ENCODE measurements around the gene SNAI3. TPM values are rescaled to one million over a fixed set of nuclear protein-coding genes. Genes with fewer than 3 reads are reported as not detected.

Gene SNAI3
- total RNA-seq (1.5 TPM), polyA plus RNA-seq (2.9 TPM)
- long read RNA-seq, donor 1 = 0 reads
- long read RNA-seq, donor 2 = 0 reads
- long read RNA-seq, donor 3 = 0 reads
- long read RNA-seq, donor 4 = 0 reads
- long read RNA-seq, donor 5, partial matches to known transcripts = 0 of 4 reads
- long read RNA-seq, donor 5, other reads (novel, unspliced or antisense) = 0 of 4 reads
- long read RNA-seq, donor 6 = 0 reads
- long read RNA-seq, donor 7 = 0 reads
- long read RNA-seq, donor 8 = 0 reads
- long read RNA-seq, donor 9, partial matches to known transcripts = 0 of 1 reads
- long read RNA-seq, donor 9, other reads (novel, unspliced or antisense) = 0 of 1 reads
- long read RNA-seq, donor 10 = 0 reads

- 14% methylated on average over 65 of the region's 65 CpGs for WGBS
- H3K27ac ChIP-seq (ENCODE audit: low read depth in 1 of 2, low read length in 1 of 2) = peak within 1 kb of the TSS in 1 of 2 donors; percentile 15
- H3K27me3 ChIP-seq (ENCODE audit: control insufficient read depth in 2 of 2, insufficient read depth in 1 of 2, low read length in 1 of 2) = peaks cover 19 to 63% of the 10 kb centered on the region in 2 donors
- no peaks in the 10 kb centered on the region for H3K36me3 ChIP-seq (ENCODE audit: control insufficient read depth in 2 of 2, insufficient read depth in 2 of 2, low read length in 1 of 2)
- peak in 5 of 9 donors; percentile 59 to 88 (median 77) for DNase-seq (ENCODE audit: low read depth in 6 of 9, low spot score in 9 of 9)
- H3K9me3 ChIP-seq (ENCODE audit: control insufficient read depth in 2 of 2, insufficient read depth in 1 of 2, low read length in 1 of 2) = no peaks in the 10 kb centered on the region
- peaks cover 20 to 54% of the 10 kb centered on the region in 2 donors for H3K4me1 ChIP-seq (ENCODE audit: control insufficient read depth in 2 of 2, insufficient read depth in 2 of 2, low read length in 2 of 2)
- H3K4me3 ChIP-seq (ENCODE audit: low read length in 2 of 2) = peak within 1 kb of the TSS; percentile 53 to 58
These were observed at the start of gene SNAI3 for GRCh38 chr16:88686439-88687253. Gene SNAI3 (minus strand): TSS chr16:88686507. CDS start chr16:88686406, 101 bp downstream.

GRCh38 chr16:88736088-88736487, 49.8 kb upstream of the SNAI3 start:
- Histone ChIP-seq H3K27ac (ENCODE audit: low read depth in 1 of 2, low read length in 1 of 2) (no peak overlapping the region), H3K9me3 (ENCODE audit: control insufficient read depth in 2 of 2, insufficient read depth in 1 of 2, low read length in 1 of 2) (peaks cover 0 to 1% of the 10 kb centered on the region in 2 donors), H3K4me1 (ENCODE audit: control insufficient read depth in 2 of 2, insufficient read depth in 2 of 2, low read length in 2 of 2) (peaks cover 7 to 11% of the 10 kb centered on the region in 2 donors), H3K27me3 (ENCODE audit: control insufficient read depth in 2 of 2, insufficient read depth in 1 of 2, low read length in 1 of 2) (no peaks in the 10 kb centered on the region), H3K36me3 (ENCODE audit: control insufficient read depth in 2 of 2, insufficient read depth in 2 of 2, low read length in 1 of 2) (peaks cover 24 to 68% of the 10 kb centered on the region in 2 donors), H3K4me3 (ENCODE audit: low read length in 2 of 2) (no peak overlapping the region)
- over 99% methylated on average over 21 of the region's 21 CpGs for WGBS
- DNase-seq (ENCODE audit: low read depth in 6 of 9, low spot score in 9 of 9) = no peak

GRCh38 chr16:88735616-88736015, 49.3 kb upstream of the SNAI3 start:
- Histone ChIP-seq H3K4me3 (ENCODE audit: low read length in 2 of 2) (no peak overlapping the region), H3K36me3 (ENCODE audit: control insufficient read depth in 2 of 2, insufficient read depth in 2 of 2, low read length in 1 of 2) (peaks cover 21 to 68% of the 10 kb centered on the region in 2 donors), H3K27ac (ENCODE audit: low read depth in 1 of 2, low read length in 1 of 2) (no peak overlapping the region), H3K4me1 (ENCODE audit: control insufficient read depth in 2 of 2, insufficient read depth in 2 of 2, low read length in 2 of 2) (peaks cover 7 to 11% of the 10 kb centered on the region in 2 donors), H3K27me3 (ENCODE audit: control insufficient read depth in 2 of 2, insufficient read depth in 1 of 2, low read length in 1 of 2) (no peaks in the 10 kb centered on the region), H3K9me3 (ENCODE audit: control insufficient read depth in 2 of 2, insufficient read depth in 1 of 2, low read length in 1 of 2) (peaks cover 0 to 1% of the 10 kb centered on the region in 2 donors)
- DNase-seq (ENCODE audit: low read depth in 6 of 9, low spot score in 9 of 9) = no peak
- 97% methylated on average over 10 of the region's 10 CpGs for WGBS

- H3K27me3 ChIP-seq (ENCODE audit: control insufficient read depth in 2 of 2, insufficient read depth in 1 of 2, low read length in 1 of 2) = no peaks in the 10 kb centered on the region
- WGBS = over 99% methylated on average over 16 of the region's 16 CpGs
- peaks cover 21 to 66% of the 10 kb centered on the region in 2 donors for H3K36me3 ChIP-seq (ENCODE audit: control insufficient read depth in 2 of 2, insufficient read depth in 2 of 2, low read length in 1 of 2)
- peaks cover 7 to 11% of the 10 kb centered on the region in 2 donors for H3K4me1 ChIP-seq (ENCODE audit: control insufficient read depth in 2 of 2, insufficient read depth in 2 of 2, low read length in 2 of 2)
- H3K4me3 ChIP-seq (ENCODE audit: low read length in 2 of 2) = no peak overlapping the region
- H3K27ac ChIP-seq (ENCODE audit: low read depth in 1 of 2, low read length in 1 of 2) = no peak overlapping the region
- DNase-seq (ENCODE audit: low read depth in 6 of 9, low spot score in 9 of 9) = no peak
- H3K9me3 ChIP-seq (ENCODE audit: control insufficient read depth in 2 of 2, insufficient read depth in 1 of 2, low read length in 1 of 2) = peaks cover 0 to 1% of the 10 kb centered on the region in 2 donors
These were observed 48.8 kb upstream of the SNAI3 start for GRCh38 chr16:88735121-88735520.

GRCh38 chr16:88734361-88734728, 48.0 kb upstream of the SNAI3 start:
- DNase-seq (ENCODE audit: low read depth in 6 of 9, low spot score in 9 of 9) = no peak
- Histone ChIP-seq H3K4me1 (ENCODE audit: control insufficient read depth in 2 of 2, insufficient read depth in 2 of 2, low read length in 2 of 2) (peaks cover 7 to 8% of the 10 kb centered on the region in 2 donors), H3K36me3 (ENCODE audit: control insufficient read depth in 2 of 2, insufficient read depth in 2 of 2, low read length in 1 of 2) (peaks cover 23 to 68% of the 10 kb centered on the region in 2 donors), H3K4me3 (ENCODE audit: low read length in 2 of 2) (no peak overlapping the region), H3K27ac (ENCODE audit: low read depth in 1 of 2, low read length in 1 of 2) (no peak overlapping the region), H3K27me3 (ENCODE audit: control insufficient read depth in 2 of 2, insufficient read depth in 1 of 2, low read length in 1 of 2) (no peaks in the 10 kb centered on the region), H3K9me3 (ENCODE audit: control insufficient read depth in 2 of 2, insufficient read depth in 1 of 2, low read length in 1 of 2) (peaks cover 0 to 1% of the 10 kb centered on the region in 2 donors)
- WGBS = 99% methylated on average over 23 of the region's 23 CpGs

GRCh38 chr16:88733630-88734360, 47.5 kb upstream of the SNAI3 start:
- Histone ChIP-seq H3K27me3 (ENCODE audit: control insufficient read depth in 2 of 2, insufficient read depth in 1 of 2, low read length in 1 of 2) (no peaks in the 10 kb centered on the region), H3K27ac (ENCODE audit: low read depth in 1 of 2, low read length in 1 of 2) (no peak overlapping the region), H3K9me3 (ENCODE audit: control insufficient read depth in 2 of 2, insufficient read depth in 1 of 2, low read length in 1 of 2) (peaks cover 0 to 1% of the 10 kb centered on the region in 2 donors), H3K36me3 (ENCODE audit: control insufficient read depth in 2 of 2, insufficient read depth in 2 of 2, low read length in 1 of 2) (peaks cover 23 to 68% of the 10 kb centered on the region in 2 donors), H3K4me1 (ENCODE audit: control insufficient read depth in 2 of 2, insufficient read depth in 2 of 2, low read length in 2 of 2) (peaks cover 5 to 7% of the 10 kb centered on the region in 2 donors), H3K4me3 (ENCODE audit: low read length in 2 of 2) (no peak overlapping the region)
- no peak for DNase-seq (ENCODE audit: low read depth in 6 of 9, low spot score in 9 of 9)
- WGBS = 98% methylated on average over 27 of the region's 27 CpGs

GRCh38 chr16:88732961-88733294, 46.6 kb upstream of the SNAI3 start:
- DNase-seq (ENCODE audit: low read depth in 6 of 9, low spot score in 9 of 9) = no peak
- 95% methylated on average over 13 of the region's 13 CpGs for WGBS
- Histone ChIP-seq H3K27ac (ENCODE audit: low read depth in 1 of 2, low read length in 1 of 2) (no peak overlapping the region), H3K9me3 (ENCODE audit: control insufficient read depth in 2 of 2, insufficient read depth in 1 of 2, low read length in 1 of 2) (peaks cover 0 to 1% of the 10 kb centered on the region in 2 donors), H3K36me3 (ENCODE audit: control insufficient read depth in 2 of 2, insufficient read depth in 2 of 2, low read length in 1 of 2) (peaks cover 23 to 68% of the 10 kb centered on the region in 2 donors), H3K4me1 (ENCODE audit: control insufficient read depth in 2 of 2, insufficient read depth in 2 of 2, low read length in 2 of 2) (peaks cover 3 to 7% of the 10 kb centered on the region in 2 donors), H3K4me3 (ENCODE audit: low read length in 2 of 2) (no peak overlapping the region), H3K27me3 (ENCODE audit: control insufficient read depth in 2 of 2, insufficient read depth in 1 of 2, low read length in 1 of 2) (no peaks in the 10 kb centered on the region)

- Histone ChIP-seq H3K27ac (ENCODE audit: low read depth in 1 of 2, low read length in 1 of 2) (no peak overlapping the region), H3K36me3 (ENCODE audit: control insufficient read depth in 2 of 2, insufficient read depth in 2 of 2, low read length in 1 of 2) (peaks cover 24 to 74% of the 10 kb centered on the region in 2 donors), H3K27me3 (ENCODE audit: control insufficient read depth in 2 of 2, insufficient read depth in 1 of 2, low read length in 1 of 2) (no peaks in the 10 kb centered on the region), H3K4me1 (ENCODE audit: control insufficient read depth in 2 of 2, insufficient read depth in 2 of 2, low read length in 2 of 2) (peaks cover under 1 to 3% of the 10 kb centered on the region in 2 donors), H3K4me3 (ENCODE audit: low read length in 2 of 2) (no peak overlapping the region), H3K9me3 (ENCODE audit: control insufficient read depth in 2 of 2, insufficient read depth in 1 of 2, low read length in 1 of 2) (peaks cover 0 to 1% of the 10 kb centered on the region in 2 donors)
- DNase-seq (ENCODE audit: low read depth in 6 of 9, low spot score in 9 of 9) = no peak
- WGBS = 95% methylated on average over 30 of the region's 30 CpGs
These were observed 46.1 kb upstream of the SNAI3 start for GRCh38 chr16:88732172-88732960.

All from thymus (tissue), 14 donors.